GM10248 (cell line): ENCODE data around the gene ZMPSTE24.
A peak's percentile ranks its signal among the peaks of the same experiment; 100 is the strongest.
"Not testable (repeated sequence)": the region's sequence is repeated elsewhere in the genome, so short reads cannot be mapped to it uniquely, and the experiment has no call there.

ENCODE experiments used
- CTCF ChIA-PET: fragments of 300-600 bp; sonication (Branson Sonifier 250); formaldehyde crosslinking; extraction: SDS; loops from one replicate; lab custom pipeline; 2021; ENCODE audit warnings: antibody characterized with exemption; lab: Yijun Ruan, JAX
- POLR2A ChIA-PET: fragments of 350-650 bp; sonication (Branson Sonifier 250); formaldehyde crosslinking; extraction: SDS; loops from one replicate; lab custom pipeline; 2020; ENCODE audit warnings: antibody characterized with exemption; lab: Yijun Ruan, JAX
- DNase-seq: peaks from one replicate; pipeline ENCODE4 v3.0.0; 2012; ENCODE audit errors: extremely low spot score
- TF ChIP-seq, protein P1 (sequence below): IDR thresholded peaks from 2 replicates; pipeline ENCODE4 v1.5.1; 2012; ENCODE audit warnings: mild to moderate bottlenecking, low read depth; ENCODE audit errors: extremely low read depth, missing control alignments, control extremely low read depth

ZMPSTE24 gene

GRCh38 chr1:40337443-40337842, 79.4 kb downstream of the ZMPSTE24 start:
- POLR2A ChIA-PET, result no interaction called here
- DNase-seq, result no peak
- CTCF ChIA-PET, result interaction anchor here (1.0 to 10.1 kb wide), 43 partner anchors 11 to 363 kb away, joined by 3 to 262 read pairs (median 8); partner anchors contain the start of genes COL9A2, PPT1 and TMCO2
- TF ChIP-seq, protein P1, sequence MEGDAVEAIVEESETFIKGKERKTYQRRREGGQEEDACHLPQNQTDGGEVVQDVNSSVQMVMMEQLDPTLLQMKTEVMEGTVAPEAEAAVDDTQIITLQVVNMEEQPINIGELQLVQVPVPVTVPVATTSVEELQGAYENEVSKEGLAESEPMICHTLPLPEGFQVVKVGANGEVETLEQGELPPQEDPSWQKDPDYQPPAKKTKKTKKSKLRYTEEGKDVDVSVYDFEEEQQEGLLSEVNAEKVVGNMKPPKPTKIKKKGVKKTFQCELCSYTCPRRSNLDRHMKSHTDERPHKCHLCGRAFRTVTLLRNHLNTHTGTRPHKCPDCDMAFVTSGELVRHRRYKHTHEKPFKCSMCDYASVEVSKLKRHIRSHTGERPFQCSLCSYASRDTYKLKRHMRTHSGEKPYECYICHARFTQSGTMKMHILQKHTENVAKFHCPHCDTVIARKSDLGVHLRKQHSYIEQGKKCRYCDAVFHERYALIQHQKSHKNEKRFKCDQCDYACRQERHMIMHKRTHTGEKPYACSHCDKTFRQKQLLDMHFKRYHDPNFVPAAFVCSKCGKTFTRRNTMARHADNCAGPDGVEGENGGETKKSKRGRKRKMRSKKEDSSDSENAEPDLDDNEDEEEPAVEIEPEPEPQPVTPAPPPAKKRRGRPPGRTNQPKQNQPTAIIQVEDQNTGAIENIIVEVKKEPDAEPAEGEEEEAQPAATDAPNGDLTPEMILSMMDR, result no peak

DNA sequence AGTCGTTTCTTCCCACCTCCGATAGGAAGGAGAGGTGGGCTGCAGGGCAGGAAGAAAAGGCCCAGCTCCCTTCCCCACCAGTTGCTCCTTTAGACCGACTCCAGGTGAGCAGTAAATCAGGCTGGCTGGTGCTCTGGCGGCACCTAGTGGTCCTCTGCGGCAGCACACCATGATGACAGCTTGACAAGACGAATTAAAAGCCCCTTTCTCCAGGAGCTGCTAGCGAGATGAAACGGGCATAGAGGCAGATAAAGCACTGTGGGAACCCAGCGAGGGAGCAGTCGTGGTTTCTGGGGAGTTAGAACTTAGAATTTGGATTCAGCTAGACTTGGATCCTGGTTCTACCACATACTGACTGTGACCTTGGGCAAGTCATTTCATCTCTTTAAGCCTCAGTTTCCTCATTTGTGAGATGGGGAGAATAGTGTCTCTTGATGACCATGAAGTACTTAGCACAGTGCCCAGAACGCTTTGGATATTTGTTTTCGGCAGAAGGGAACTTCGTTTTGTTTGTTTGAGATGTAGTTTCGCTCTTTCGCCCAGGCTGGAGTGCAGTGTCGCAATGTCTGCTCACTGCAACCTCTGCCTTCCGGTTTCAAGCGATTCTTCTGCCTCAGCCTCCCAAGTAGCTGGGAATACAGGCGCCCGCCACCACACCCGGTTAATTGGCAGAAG, 80.8 kb downstream of the ZMPSTE24 start:
- DNase-seq, result peak; percentile 84
- POLR2A ChIA-PET, result no interaction called here
- CTCF ChIA-PET, result interaction anchor here (0.6 to 10.1 kb wide), 88 partner anchors 10 to 457 kb away, joined by 3 to 262 read pairs (median 6); partner anchors contain the start of genes COL9A2, MFSD2A, PPT1 and SMAP2
- TF ChIP-seq, protein P1, result peak; percentile 97

GRCh38 chr1:40339420-40340323, 81.6 kb downstream of the ZMPSTE24 start:
- no peak for DNase-seq
- ChIA-PET CTCF (interaction anchor here (0.6 to 10.1 kb wide), 77 partner anchors 9 to 457 kb away, joined by 3 to 262 read pairs (median 6); partner anchors contain the start of genes COL9A2, MFSD2A, PPT1 and SMAP2), POLR2A (no interaction called here)
- TF ChIP-seq, protein P1, result no peak

- CTCF ChIA-PET, result interaction anchor here (0.7 to 10.1 kb wide), 15 partner anchors 10 to 259 kb away, joined by 3 to 262 read pairs (median 4); partner anchors contain the start of gene COL9A2
- no peak for DNase-seq
- POLR2A ChIA-PET, result no interaction called here
- TF ChIP-seq, protein P1, result no peak
Measured at GRCh38 chr1:40341491-40342380, 83.7 kb downstream of the ZMPSTE24 start.

GRCh38 chr1:40342381-40342717, 84.3 kb downstream of the ZMPSTE24 start:
- POLR2A ChIA-PET, DNase-seq: not testable (repeated sequence)
- CTCF ChIA-PET, result interaction anchor here (1.1 to 10.1 kb wide), 11 partner anchors 10 to 260 kb away, joined by 3 to 262 read pairs (median 11); partner anchors contain the start of gene COL9A2
